HG02981 (cell line): Measurements from ENCODE around the gene GCM1.

Experiments
- ATAC-seq: cut with Tn5 transposase; IDR thresholded peaks from one replicate; pipeline ENCODE4 v1.9.1; 2021; ENCODE audit warnings: mild to moderate bottlenecking, moderate library complexity; ENCODE audit not compliant: unreplicated experiment

The GCM1 gene

DNA sequence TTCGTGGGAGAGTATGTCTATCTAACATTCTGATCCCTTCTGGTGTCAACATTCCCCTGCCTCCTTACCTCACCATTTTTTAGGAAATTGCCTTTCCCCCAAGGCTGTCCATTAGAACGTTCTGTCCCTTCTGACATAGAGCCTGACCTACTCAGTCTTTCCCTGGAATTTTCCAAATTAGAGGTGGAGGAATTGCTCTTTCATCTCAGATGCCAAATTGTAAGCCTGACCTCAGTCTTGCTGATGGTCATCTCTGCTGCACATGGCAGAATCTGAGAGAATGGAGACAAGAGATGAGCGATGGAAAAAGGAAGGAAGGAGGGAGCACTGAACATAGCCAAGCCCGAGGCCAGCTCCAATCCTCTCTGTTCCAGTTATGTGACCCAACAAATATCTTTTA lies 5.4 kb upstream of the GCM1 start:
- ATAC-seq, result no peak

GRCh38 chr6:53152576-53152975 lies 3.9 kb upstream of the GCM1 start:
- no peak for ATAC-seq

DNA sequence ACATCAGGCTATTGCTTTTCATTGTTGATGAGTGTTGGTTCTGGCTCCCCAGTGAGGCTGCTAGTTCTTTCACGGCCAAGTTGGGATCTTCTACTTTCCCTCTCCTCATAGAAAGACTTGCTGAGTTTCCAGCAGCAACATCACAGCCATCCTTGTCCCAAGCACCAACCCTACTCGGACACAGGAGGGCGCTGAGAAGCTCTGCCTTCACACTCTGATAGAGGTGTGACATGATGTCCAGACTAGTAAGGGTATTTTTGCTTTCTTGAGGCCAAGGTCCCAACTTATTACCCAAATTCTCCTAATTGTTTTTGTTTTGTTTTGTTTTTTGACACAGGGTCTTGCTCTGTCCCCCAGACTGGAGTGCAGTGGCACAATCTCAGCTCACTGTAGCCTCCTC lies 3.0 kb upstream of the GCM1 start:
- no peak for ATAC-seq

DNA sequence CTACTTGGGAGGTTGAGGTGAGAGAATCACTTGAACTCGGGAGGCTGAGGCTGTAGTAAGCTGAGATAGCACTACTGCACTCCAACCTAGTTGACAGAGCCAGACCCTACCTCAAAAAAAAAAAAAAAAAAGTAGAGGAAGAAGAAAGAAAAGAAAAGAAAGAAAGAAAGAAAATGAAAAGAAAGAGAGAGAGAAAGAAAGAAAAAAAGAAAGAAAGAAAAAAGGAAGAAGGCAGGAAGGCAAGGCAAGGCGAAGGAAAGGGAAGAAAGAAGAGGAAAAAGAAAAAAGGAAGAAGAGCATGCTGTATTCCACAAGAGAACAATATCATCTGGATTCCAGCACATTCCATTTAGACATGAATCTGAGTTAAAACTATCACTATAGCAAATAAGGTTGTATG lies 3.8 kb downstream of the GCM1 start:
- ATAC-seq, result no peak

DNA sequence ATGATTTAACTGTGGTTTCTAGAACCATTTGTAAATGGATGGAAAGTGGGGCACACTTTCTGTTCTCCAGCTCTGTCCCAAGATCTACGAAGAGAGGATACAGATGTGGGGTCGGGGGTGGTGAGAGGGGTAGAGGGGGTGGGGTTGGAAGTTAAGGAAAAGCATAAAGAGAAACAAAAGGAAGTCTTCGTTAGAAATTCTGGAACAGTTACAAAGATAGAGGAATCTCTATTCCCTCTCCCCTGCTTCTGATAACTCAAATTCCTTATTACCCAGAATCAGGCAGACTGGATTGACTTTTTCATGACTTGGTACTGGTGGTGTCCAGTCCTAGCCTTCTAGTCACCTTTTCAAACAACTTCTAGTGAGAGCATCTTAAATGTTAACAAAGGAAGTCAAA lies 4.9 kb downstream of the GCM1 start:
- no peak for ATAC-seq

- ATAC-seq, result no peak
Measured at GRCh38 chr6:53142810-53143209, 5.8 kb downstream of the GCM1 start.

- ATAC-seq, result no peak
Measured at GRCh38 chr6:53139841-53140413, 8.7 kb downstream of the GCM1 start.

DNA sequence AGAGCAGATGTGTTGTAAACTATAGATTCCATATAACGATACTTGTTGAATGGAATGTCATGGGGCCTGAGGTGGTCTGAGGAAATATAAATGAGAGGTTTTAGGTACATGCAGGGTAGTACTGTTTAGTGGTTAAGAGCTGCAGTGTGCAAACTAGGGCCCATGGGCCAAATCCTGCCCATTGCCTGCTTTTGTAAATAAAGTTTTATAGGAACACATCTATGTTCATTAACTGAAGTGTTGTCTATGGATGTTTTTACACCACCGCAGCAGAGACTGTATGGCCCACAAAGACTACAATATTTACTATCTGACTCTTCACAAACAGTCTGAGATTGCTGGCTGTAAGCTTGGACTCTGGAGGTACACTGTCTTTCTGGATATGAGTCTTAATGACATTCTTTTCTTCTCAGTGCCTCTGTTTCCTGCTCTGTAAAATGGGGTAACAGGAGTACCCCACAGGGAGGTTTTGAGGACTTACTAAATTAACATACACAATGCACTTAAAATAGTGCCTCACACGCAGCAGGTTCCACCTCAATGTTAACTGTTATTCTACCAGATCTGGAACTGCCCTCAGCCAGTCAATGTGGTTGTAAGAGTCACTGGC lies 12.5 kb downstream of the GCM1 start:
- no peak for ATAC-seq

GRCh38 chr6:53134601-53135235 lies 13.9 kb downstream of the GCM1 start:
- ATAC-seq, result no peak

DNA sequence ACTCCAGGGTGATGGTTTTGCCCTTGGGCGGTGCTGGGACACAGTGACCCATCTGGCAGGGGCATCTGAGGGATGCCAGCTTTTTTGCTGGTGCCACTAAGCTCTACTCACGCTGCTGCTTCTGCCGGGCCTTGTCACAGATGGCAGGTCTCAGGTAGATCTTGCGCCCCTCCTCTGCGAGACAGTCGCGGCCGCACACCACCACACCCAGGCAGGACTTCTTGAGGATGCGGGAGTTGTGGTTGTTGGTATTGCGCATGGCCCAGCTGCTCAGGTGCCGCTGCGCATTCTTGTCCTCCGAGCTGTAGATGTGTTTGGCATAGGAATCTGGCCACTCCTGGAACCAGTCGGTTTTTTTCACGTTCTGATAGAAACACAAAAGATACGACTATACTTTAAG lies 14.7 kb downstream of the GCM1 start:
- no peak for ATAC-seq

DNA sequence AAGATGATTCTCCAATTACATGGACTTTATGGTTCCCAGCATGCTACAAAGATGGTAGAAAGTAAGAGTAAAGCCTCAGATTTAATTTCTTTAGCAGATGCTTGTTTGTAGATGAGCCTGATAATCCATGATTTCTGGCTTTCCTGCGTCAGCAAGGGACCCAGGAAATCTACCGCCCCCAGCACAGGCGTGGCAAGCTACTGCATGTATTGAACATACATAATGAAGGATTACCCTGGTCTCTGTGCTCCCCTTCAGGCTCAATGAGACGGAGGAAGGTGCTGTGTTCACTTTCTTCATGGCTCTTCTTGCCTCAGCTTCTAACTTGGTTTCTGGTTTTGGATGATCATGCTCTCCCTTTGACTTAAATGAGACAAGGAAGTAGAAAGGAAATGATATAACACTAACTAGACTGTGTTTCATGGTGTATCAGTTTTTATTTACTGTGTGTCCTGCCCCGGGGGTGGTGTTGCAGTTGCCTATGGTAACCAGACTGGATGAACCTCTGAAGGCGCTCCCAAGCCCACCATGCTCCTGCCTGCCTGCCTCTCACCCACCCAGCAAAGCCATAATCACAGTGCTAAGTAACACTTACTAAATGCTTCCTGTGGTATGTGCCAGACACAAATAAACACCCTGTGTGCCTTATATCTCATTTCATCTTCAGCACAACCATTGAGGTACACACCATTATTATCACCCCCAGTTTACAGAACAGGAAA lies 17.9 kb downstream of the GCM1 start:
- ATAC-seq, result no peak

- ATAC-seq, result no peak
Measured at GRCh38 chr6:53128842-53129241, 19.8 kb downstream of the GCM1 start.

DNA sequence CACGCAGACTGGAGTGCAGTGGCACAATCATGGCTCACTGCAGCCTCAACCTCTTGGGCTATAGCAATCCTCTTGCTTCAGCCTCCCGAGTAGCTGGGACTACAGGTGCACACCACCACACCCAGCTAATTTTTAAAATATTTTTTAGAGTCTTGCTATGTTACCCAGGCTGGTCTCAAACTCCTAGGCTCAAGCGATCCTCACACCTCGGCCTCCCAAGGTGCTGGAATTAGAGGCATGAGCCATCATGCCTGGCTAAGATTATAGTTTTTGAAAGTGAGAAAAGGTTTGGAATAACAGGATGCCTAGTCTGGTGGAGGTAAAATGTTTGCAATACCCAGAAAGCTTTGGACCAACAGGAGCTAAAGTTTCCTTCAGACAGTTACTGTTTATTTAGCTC lies 23.4 kb downstream of the GCM1 start:
- no peak for ATAC-seq

- no peak for ATAC-seq
Measured at GRCh38 chr6:53124131-53124800, 24.4 kb downstream of the GCM1 start.

DNA sequence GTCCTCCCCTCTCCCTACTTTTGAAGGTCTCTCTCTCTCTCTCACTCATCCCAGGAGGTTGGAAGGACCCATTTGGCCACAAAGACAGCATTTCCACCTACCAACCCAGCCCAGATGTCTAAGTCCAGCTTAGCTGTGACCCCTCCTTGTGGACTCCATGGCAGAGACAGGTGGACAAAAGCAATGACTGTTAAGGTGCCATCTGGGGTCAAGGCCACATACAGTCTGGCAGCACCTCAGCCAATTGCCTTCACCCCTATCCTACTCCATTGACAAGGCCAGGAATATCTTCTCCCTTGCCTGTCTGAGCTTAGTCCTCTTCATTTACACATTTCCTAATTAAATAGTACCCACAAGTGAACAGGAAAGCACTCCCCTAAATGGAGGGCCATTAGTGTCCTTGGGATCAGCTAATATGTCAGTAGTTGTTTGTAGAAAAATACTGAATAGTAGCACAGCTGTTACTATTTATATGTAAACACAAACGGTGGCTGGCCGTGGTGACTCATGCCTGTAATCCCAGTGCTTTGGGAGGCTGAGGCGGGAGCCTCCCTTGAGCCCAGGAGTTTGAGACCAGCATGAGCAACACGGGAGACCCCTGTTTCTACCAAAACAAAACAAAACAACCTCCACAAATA lies 28.8 kb downstream of the GCM1 start:
- ATAC-seq, result no peak

- no peak for ATAC-seq
Measured at GRCh38 chr6:53119349-53119748, 29.3 kb downstream of the GCM1 start.

- ATAC-seq, result no peak
Measured at GRCh38 chr6:53115741-53116140, 32.9 kb downstream of the GCM1 start.

- no peak for ATAC-seq
Measured at GRCh38 chr6:53115113-53115512, 33.5 kb downstream of the GCM1 start.

- ATAC-seq, result no peak
Measured at GRCh38 chr6:53113742-53114141, 34.9 kb downstream of the GCM1 start.

- ATAC-seq, result no peak
Measured at GRCh38 chr6:53112871-53113270, 35.8 kb downstream of the GCM1 start.

GRCh38 chr6:53112404-53112803 lies 36.2 kb downstream of the GCM1 start:
- no peak for ATAC-seq
